H1 (cell line): ENCODE results near the gene BGN. TPM values are rescaled to one million over a fixed set of nuclear protein-coding genes. Genes with fewer than 3 reads are reported as not detected.

Experiments used
- CTCF ChIA-PET: fragments of 300-600 bp; sonication (Branson Sonifier 250); formaldehyde crosslinking; loops from one replicate; lab custom pipeline; 2021; ENCODE audit not compliant: partially characterized antibody; lab: Charles Lee
- POLR2A ChIA-PET: fragments of 300-600 bp; sonication (Branson Sonifier 250); formaldehyde crosslinking; loops from one replicate; lab custom pipeline; 2021; ENCODE audit warnings: inconsistent platforms; ENCODE audit not compliant: partially characterized antibody; lab: Charles Lee
- DNase-seq, 2 experiments: peaks; one replicate each; pipeline versions ENCODE4 v3.0.0 to v3.0.0-alpha.2; 2010 to 2022; ENCODE audit warnings: low spot score in 2 of 2, low read depth in 1 of 2, mixed read lengths in 1 of 2
- FAIRE-seq: peaks from 2 replicates; lab custom pipeline; 2011; peaks lifted over from hg19 to GRCh38; lab: Jason Lieb, UNC
- H2AFZ ChIP-seq: 2 replicates; pipeline ENCODE4 v1.8.1; 2012; ENCODE audit warnings: low read length, inconsistent platforms
- H2AK5ac ChIP-seq: 2 replicates; pipeline ENCODE4 v1.6.1; 2013; ENCODE audit warnings: low read depth, low read length
- H2BK120ac ChIP-seq: replicated peaks from 2 replicates; pipeline ENCODE3; 2013; ENCODE audit warnings: low read depth, low read length, inconsistent platforms
- H2BK12ac ChIP-seq: 2 replicates; pipeline ENCODE4 v1.6.1; 2013; ENCODE audit warnings: low read depth, low read length
- H2BK15ac ChIP-seq: 2 replicates; pipeline ENCODE4 v1.6.1; 2013; ENCODE audit warnings: low read length
- H2BK20ac ChIP-seq: 2 replicates; pipeline ENCODE4 v1.6.1; 2013; ENCODE audit warnings: low read length
- H2BK5ac ChIP-seq: 2 replicates; pipeline ENCODE4 v1.6.1; 2013; ENCODE audit warnings: low read depth, low read length
- H3K14ac ChIP-seq: 2 replicates; pipeline ENCODE4 v1.6.1; 2013; ENCODE audit warnings: inconsistent platforms; ENCODE audit not compliant: insufficient read length
- H3K18ac ChIP-seq: 2 replicates; pipeline ENCODE4 v1.6.1; 2013; ENCODE audit warnings: low read length; ENCODE audit errors: extremely low read depth
- H3K23ac ChIP-seq: 2 replicates; pipeline ENCODE4 v1.6.1; 2013; ENCODE audit warnings: inconsistent platforms; ENCODE audit not compliant: insufficient read length
- H3K23me2 ChIP-seq: 2 replicates; pipeline ENCODE4 v1.6.1; 2013; ENCODE audit warnings: low read depth, low read length
- H3K27ac ChIP-seq: 2 replicates; pipeline ENCODE4 v1.6.1; 2011; ENCODE audit warnings: low read depth, low read length, inconsistent platforms
- H3K27me3 ChIP-seq, 4 experiments: replicated peaks in 1 of 4; 1 replicate in 1 of 4; 2 replicates in 3 of 4; pipeline versions ENCODE4 v1.6.1 to v1.8.1; 2011 to 2013; ENCODE audit warnings: low read length in 3 of 4, mild to moderate bottlenecking in 3 of 4, inconsistent platforms in 2 of 4, mixed read lengths in 2 of 4, moderate library complexity in 1 of 4; ENCODE audit not compliant: control insufficient read depth in 3 of 4, insufficient read depth in 3 of 4; ENCODE audit errors: extremely low read depth in 1 of 4
- H3K36me3 ChIP-seq, 4 experiments: 2 replicates each; pipeline versions ENCODE4 v1.6.1 to v1.8.1; 2011 to 2013; ENCODE audit warnings: mild to moderate bottlenecking in 4 of 4, low read length in 3 of 4, moderate library complexity in 2 of 4, control low read depth in 1 of 4, inconsistent platforms in 1 of 4; ENCODE audit not compliant: insufficient read depth in 4 of 4, control insufficient read depth in 2 of 4
- H3K4ac ChIP-seq: replicated peaks from 2 replicates; pipeline ENCODE3; 2013; ENCODE audit warnings: low read length, low read depth, mixed read lengths, inconsistent platforms; ENCODE audit not compliant: insufficient read length
- H3K4me1 ChIP-seq, 4 experiments: replicated peaks in 1 of 4; 1 replicate in 1 of 4; 2 replicates in 3 of 4; pipeline versions ENCODE4 v1.6.1 to v1.8.1; 2011 to 2013; ENCODE audit warnings: low read length in 3 of 4, inconsistent platforms in 2 of 4, mixed read lengths in 1 of 4; ENCODE audit not compliant: insufficient read depth in 4 of 4, control insufficient read depth in 3 of 4
- H3K4me2 ChIP-seq, 2 experiments: 2 replicates each; pipeline versions ENCODE4 v1.6.1 to v1.8.1; 2011 to 2013; ENCODE audit warnings: low read depth in 2 of 2, low read length in 2 of 2, control low read depth in 1 of 2, inconsistent platforms in 1 of 2, mild to moderate bottlenecking in 1 of 2; ENCODE audit not compliant: insufficient read depth in 1 of 2
- H3K4me3 ChIP-seq, 4 experiments: fragments of 200-600, 300-600 bp in 1 of 4; sonication (generic), shearing (Covaris generic), sonication (Bioruptor Twin) in 1 of 4; 2 replicates each; pipeline versions ENCODE4 v1.5.1 to v1.8.1; 2011 to 2016; ENCODE audit warnings: low read length in 4 of 4, low read depth in 3 of 4, control low read depth in 2 of 4, inconsistent platforms in 2 of 4, mild to moderate bottlenecking in 2 of 4, mixed read lengths in 1 of 4, moderate library complexity in 1 of 4; ENCODE audit not compliant: insufficient read depth in 2 of 4; ENCODE audit errors: extremely low read depth in 1 of 4
- H3K56ac ChIP-seq: replicated peaks from 2 replicates; pipeline ENCODE3; 2013; ENCODE audit warnings: low read depth, mild to moderate bottlenecking, mixed read lengths, low read length, inconsistent platforms; ENCODE audit not compliant: insufficient read length
- H3K79me1 ChIP-seq: 2 replicates; pipeline ENCODE4 v1.6.1; 2013; ENCODE audit warnings: low read depth, low read length, control low read depth
- H3K79me2 ChIP-seq, 2 experiments: 2 replicates each; pipeline versions ENCODE4 v1.6.1 to v1.8.1; 2012 to 2013; ENCODE audit warnings: low read length in 2 of 2, mild to moderate bottlenecking in 2 of 2, inconsistent platforms in 1 of 2; ENCODE audit not compliant: insufficient read depth in 2 of 2, control insufficient read depth in 1 of 2
- H3K9ac ChIP-seq, 4 experiments: replicated peaks in 1 of 4; 1 replicate in 1 of 4; 2 replicates in 3 of 4; pipeline versions ENCODE4 v1.6.1 to v1.8.1; 2011 to 2013; ENCODE audit warnings: low read depth in 3 of 4, low read length in 3 of 4, control low read depth in 2 of 4, mild to moderate bottlenecking in 2 of 4, moderate library complexity in 2 of 4, inconsistent platforms in 1 of 4; ENCODE audit errors: extremely low read depth in 1 of 4
- H3K9me3 ChIP-seq, 2 experiments: 2 replicates each; pipeline versions ENCODE4 v1.6.1 to v1.8.1; 2012 to 2013; ENCODE audit warnings: mild to moderate bottlenecking in 2 of 2, moderate library complexity in 2 of 2, control low read depth in 1 of 2, inconsistent platforms in 1 of 2, low read depth in 1 of 2, low read length in 1 of 2, mixed read lengths in 1 of 2; ENCODE audit not compliant: insufficient read depth in 2 of 2
- H4K20me1 ChIP-seq, 2 experiments: replicated peaks in 1 of 2; 2 replicates each; pipeline versions ENCODE3 to v1.8.1; 2011 to 2013; ENCODE audit warnings: inconsistent platforms in 2 of 2, low read length in 2 of 2, mild to moderate bottlenecking in 1 of 2; ENCODE audit not compliant: insufficient read depth in 2 of 2, control insufficient read depth in 1 of 2
- H4K5ac ChIP-seq: 2 replicates; pipeline ENCODE4 v1.6.1; 2013; ENCODE audit warnings: low read length, low read depth, mixed read lengths, inconsistent platforms; ENCODE audit not compliant: insufficient read length
- H4K8ac ChIP-seq: 2 replicates; pipeline ENCODE4 v1.8.0; 2013; ENCODE audit warnings: mild to moderate bottlenecking, moderate library complexity, low read length, inconsistent platforms; ENCODE audit not compliant: insufficient read depth; ENCODE audit errors: extremely low read depth
- H4K91ac ChIP-seq: replicated peaks from 2 replicates; pipeline ENCODE3; 2013; ENCODE audit warnings: low read length, mixed read lengths, inconsistent platforms; ENCODE audit not compliant: insufficient read length
- JUND ChIP-seq: IDR thresholded peaks from 2 replicates; pipeline ENCODE4 v1.6.1; 2011; ENCODE audit warnings: mild to moderate bottlenecking, improper control_type of control experiment, low read length
- POLR2AphosphoS5 ChIP-seq: IDR thresholded peaks from 2 replicates; pipeline ENCODE4 v1.6.1; 2011; ENCODE audit warnings: low read depth, low read length
- WGBS, 2 experiments: shearing (Covaris generic) in 1 of 2; methylation state at CpG; one replicate each; pipeline versions ENCODE4 v1.1.6 to v1.1.7; 2013 to 2015; ENCODE audit warnings: low lambda C conversion rate in 2 of 2, mixed read lengths in 2 of 2, inconsistent platforms in 1 of 2, low coverage in 1 of 2, missing lambda C conversion rate in 1 of 2; ENCODE audit not compliant: insufficient replicate concordance in 2 of 2, insufficient coverage in 1 of 2, insufficient read length in 1 of 2; ENCODE audit errors: extremely low coverage in 1 of 2, missing lambda C conversion rate in 1 of 2; 5-methylcytosine and 5-hydroxymethylcytosine counted together
- polyA plus RNA-seq, 7 experiments: library from polyadenylated mRNA; depleted of rRNA in 3 of 7; stranded (reverse) in 5 of 7; unstranded in 2 of 7; fragments of >200 nt in 5 of 7; fragments of 200-250 nt in 2 of 7; gene quantifications; 1 replicate in 5 of 7; 2 replicates in 1 of 7; 4 replicates in 1 of 7; pipeline versions ENCODE4 v1.2.1 to v1.2.3, GENCODE V29; 2011 to 2013; ENCODE audit warnings: missing spikeins in 2 of 7, mixed read lengths in 2 of 7
- total RNA-seq: library from RNA; stranded (reverse); fragmentation: NEBNext Ultra II Directional; extraction: Animal tissue kit (Norgen Biotek cat#: 25700); gene quantifications from 2 replicates; pipeline ENCODE4 v1.2.1, GENCODE V29; 2021

The BGN gene
- total and polyA plus RNA-seq, 2 of the 8 experiments (the other 6 are each of a cell fraction or from before 2014, with no cell fraction given) = 1.8 to 2.4 TPM

GRCh38 chrX:153513265-153513664, 18.5 kb downstream of the BGN start:
- H4K91ac ChIP-seq = no peak overlapping the region
- FAIRE-seq (no peak), DNase-seq (no peak)
- H2AFZ ChIP-seq = no peak overlapping the region
- H2AK5ac ChIP-seq = no peak overlapping the region
- H3K27ac ChIP-seq = no peak overlapping the region
- no peaks in the 10 kb centered on the region for H3K4me1 ChIP-seq
- no peak overlapping the region for H2BK20ac ChIP-seq
- peaks cover 10% of the 10 kb centered on the region; the same call in 1 of the 2 replicates for H3K23me2 ChIP-seq
- H4K8ac ChIP-seq = no peak overlapping the region
- POLR2A ChIA-PET = no interaction called here
- no peak overlapping the region for H3K4me2 ChIP-seq
- 57% methylated on average over 3 of the region's 5 CpGs; no CpG with 5 or more reads in 1 of the 2 experiments for WGBS, 2 experiments
- no peaks in the 10 kb centered on the region for H3K79me2 ChIP-seq
- H2BK15ac ChIP-seq = peak overlapping the region; percentile 19; the same call in 1 of the 2 replicates
- H3K27me3 ChIP-seq = peaks cover 8 to 19% (median 18%) of the 10 kb centered on the region in 4 experiments
- H3K79me1 ChIP-seq = no peaks in the 10 kb centered on the region
- no peak overlapping the region for H3K14ac ChIP-seq
- no peak overlapping the region for H3K9ac ChIP-seq
- H3K9me3 ChIP-seq = no peaks in the 10 kb centered on the region
- CTCF ChIA-PET = no interaction called here
- H3K18ac ChIP-seq = no peak overlapping the region
- H3K56ac ChIP-seq = no peak overlapping the region
- H4K20me1 ChIP-seq = peaks cover 0 to 8% of the 10 kb centered on the region in 2 experiments
- no peak overlapping the region for H3K4me3 ChIP-seq
- no peak overlapping the region for H3K4ac ChIP-seq
- no peak overlapping the region for H2BK120ac ChIP-seq
- no peak overlapping the region for H2BK12ac ChIP-seq
- H3K23ac ChIP-seq = no peak overlapping the region
- no peaks in the 10 kb centered on the region for H3K36me3 ChIP-seq
- H4K5ac ChIP-seq = no peak overlapping the region
- no peak overlapping the region for H2BK5ac ChIP-seq
- TF ChIP-seq POLR2AphosphoS5 (no peak), JUND (no peak)
